HepG2 (cell line): Measurements from ENCODE around the gene WDR6. TPM values are rescaled to one million over a fixed set of nuclear protein-coding genes. Genes with fewer than 3 reads are reported as not detected.

Experiments
- CSRNP1 ChIP-seq: sonication (generic); formaldehyde crosslinking; IDR thresholded peaks from 2 replicates; pipeline ENCODE4 v1.8.1; 2023; ENCODE audit warnings: mild to moderate bottlenecking, missing genetic modification reagents
- EEA1 ChIP-seq: sonication (generic); formaldehyde crosslinking; IDR thresholded peaks from 2 replicates; pipeline ENCODE4 v1.5.1; 2020; ENCODE audit warnings: mild to moderate bottlenecking, missing genetic modification reagents, borderline replicate concordance
- HMGA1 ChIP-seq: sonication (generic); formaldehyde crosslinking; conservative IDR thresholded peaks from 2 replicates; pipeline ENCODE4 v1.4.0; 2020; ENCODE audit warnings: missing genetic modification reagents
- HNF4G ChIP-seq, 2 experiments: sonication (generic) in 1 of 2; formaldehyde crosslinking in 1 of 2; IDR thresholded peaks; 2 replicates each; pipeline versions ENCODE4 v1.4.0 to v1.6.1; 2011 to 2020; ENCODE audit warnings: borderline replicate concordance in 2 of 2, low read depth in 2 of 2, mild to moderate bottlenecking in 2 of 2, low read length in 1 of 2, missing genetic modification reagents in 1 of 2, moderate library complexity in 1 of 2
- KLF11 ChIP-seq: IDR thresholded peaks from 2 replicates; pipeline ENCODE4 v1.6.1; 2016; ENCODE audit warnings: missing compliant biosample characterization
- MLLT10 ChIP-seq: sonication (generic); formaldehyde crosslinking; IDR thresholded peaks from 2 replicates; pipeline ENCODE4 v1.4.0; 2020; ENCODE audit warnings: missing genetic modification reagents
- MYPOP ChIP-seq: sonication (generic); formaldehyde crosslinking; IDR thresholded peaks from 2 replicates; pipeline ENCODE4 v1.8.1; 2023; ENCODE audit warnings: mild to moderate bottlenecking, moderate library complexity, missing genetic modification reagents
- POLR2G ChIP-seq: fragments of 200-400 bp; formaldehyde crosslinking; IDR thresholded peaks from 2 replicates; pipeline ENCODE4 v1.6.1; 2018; ENCODE audit warnings: mild to moderate bottlenecking, low read depth, low read length, moderate library complexity
- PRPF4 ChIP-seq: fragments of 200-400 bp; formaldehyde crosslinking; IDR thresholded peaks from 2 replicates; pipeline ENCODE4 v1.6.1; 2016; ENCODE audit warnings: low read length, low read depth; ENCODE audit not compliant: poor library complexity, severe bottlenecking
- RARG ChIP-seq: sonication (generic); formaldehyde crosslinking; IDR thresholded peaks from 2 replicates; pipeline ENCODE4 v1.4.0; 2020; ENCODE audit warnings: low read depth, mild to moderate bottlenecking, missing genetic modification reagents
- SOX6 ChIP-seq, 2 experiments: fragments of 450-650 bp in 1 of 2; sonication (generic) in 1 of 2; formaldehyde crosslinking in 1 of 2; IDR thresholded peaks; 2 replicates each; pipeline versions ENCODE4 v1.4.0 to v1.6.1; 2017 to 2020; ENCODE audit warnings: antibody characterized with exemption in 1 of 2, mild to moderate bottlenecking in 1 of 2, missing genetic modification reagents in 1 of 2
- TGIF2 ChIP-seq: IDR thresholded peaks from 2 replicates; pipeline ENCODE4 v1.6.1; 2016; ENCODE audit warnings: control low read depth, missing compliant biosample characterization
- ZBTB39 ChIP-seq: sonication (generic); formaldehyde crosslinking; IDR thresholded peaks from 2 replicates; pipeline ENCODE4 v1.5.0; 2020; ENCODE audit warnings: missing genetic modification reagents
- ZHX1 ChIP-seq: sonication (generic); formaldehyde crosslinking; IDR thresholded peaks from 2 replicates; pipeline ENCODE4 v1.8.1; 2022; ENCODE audit warnings: low read depth, mild to moderate bottlenecking, missing genetic modification reagents
- ZMYM4 ChIP-seq: sonication (generic); formaldehyde crosslinking; IDR thresholded peaks from 2 replicates; pipeline ENCODE4 v1.8.1; 2023; ENCODE audit warnings: mild to moderate bottlenecking, missing genetic modification reagents
- ZNF30 ChIP-seq: sonication (generic); formaldehyde crosslinking; IDR thresholded peaks from 2 replicates; pipeline ENCODE4 v1.5.0; 2020; ENCODE audit warnings: mild to moderate bottlenecking, missing genetic modification reagents
- ZNF543 ChIP-seq: sonication (generic); formaldehyde crosslinking; IDR thresholded peaks from 2 replicates; pipeline ENCODE4 v1.4.0; 2020; ENCODE audit warnings: mild to moderate bottlenecking, missing genetic modification reagents
- ZNF768 ChIP-seq: sonication (generic); formaldehyde crosslinking; IDR thresholded peaks from 2 replicates; pipeline ENCODE4 v1.4.0; 2020; ENCODE audit warnings: missing genetic modification reagents
- ZZZ3 ChIP-seq: sonication (generic); formaldehyde crosslinking; IDR thresholded peaks from 2 replicates; pipeline ENCODE4 v1.4.0; 2020; ENCODE audit warnings: missing genetic modification reagents, mild to moderate bottlenecking, borderline replicate concordance
- polyA plus RNA-seq, 8 experiments: library from polyadenylated mRNA; depleted of rRNA in 3 of 8; stranded (reverse) in 7 of 8; unstranded in 1 of 8; fragments of >200 nt; fragmentation: Illumina TruSeq in 4 of 8; extraction: Trizol in 4 of 8; gene quantifications; 2 replicates each; pipeline versions ENCODE4 v1.2.1 to v1.2.3, GENCODE V29; 2011 to 2016; ENCODE audit warnings: low read depth in 4 of 8, missing spikeins in 1 of 8, mixed read lengths in 1 of 8; ENCODE audit not compliant: insufficient read depth in 1 of 8
- total RNA-seq, 5 experiments: library from RNA; depleted of rRNA; stranded (reverse); fragments of >200 nt; fragmentation: Illumina TruSeq; extraction: Trizol; gene quantifications; 2 replicates each; pipeline ENCODE4 v1.2.3, GENCODE V29; 2016; ENCODE audit warnings: low read depth in 1 of 5

Gene WDR6
- total and polyA plus RNA-seq, 2 of the 13 experiments (the other 11 are each of a cell fraction or from before 2014, with no cell fraction given), result 73.4 to 139 TPM

- peak; percentile 60; the same call in 1 of the 2 replicates for TF ChIP-seq ZNF768 (CRISPR knock-in tag)
- no peak for TF ChIP-seq SOX6 (IDR thresholded peaks at IDR 0.05)
- peak; percentile 65 for TF ChIP-seq SOX6 (CRISPR knock-in tag; IDR thresholded peaks at IDR 0.05)
- no peak for TF ChIP-seq TGIF2 (CRISPR knock-in tag)
- no peak for TF ChIP-seq MLLT10 (CRISPR knock-in tag)
- peak; percentile 56 for TF ChIP-seq ZZZ3
- TF ChIP-seq ZNF543 (CRISPR knock-in tag), result peak; percentile 90
- peak; percentile 57; the same call in 1 of the 2 replicates for TF ChIP-seq ZMYM4 (CRISPR knock-in tag)
- TF ChIP-seq ZHX1 (CRISPR knock-in tag), result no peak
- TF ChIP-seq ZBTB39, result 0 out of 2 replicates have a peak, but pooled peaks have one; percentile 71
- peak; percentile 67; the same call in 1 of the 2 replicates for TF ChIP-seq CSRNP1 (CRISPR knock-in tag)
- no peak for TF ChIP-seq RARG (CRISPR knock-in tag)
- TF ChIP-seq EEA1 (CRISPR knock-in tag), result no peak
- TF ChIP-seq HNF4G (IDR thresholded peaks at IDR 0.05; ENCODE audit: borderline replicate concordance, low read depth, low read length), result no peak
- TF ChIP-seq HNF4G (CRISPR knock-in tag; IDR thresholded peaks at IDR 0.05; ENCODE audit: borderline replicate concordance, low read depth), result no peak
- TF ChIP-seq ZNF30 (CRISPR knock-in tag), result peak; percentile 82; the same call in 1 of the 2 replicates
- TF ChIP-seq MYPOP, result no peak; the same call in 1 of the 2 replicates
- TF ChIP-seq KLF11 (CRISPR knock-in tag), result no peak
- peak; percentile 75 for TF ChIP-seq POLR2G
- no peak for TF ChIP-seq HMGA1
- no peak for TF ChIP-seq PRPF4
Observed at GRCh38 chr3:49017971-49018706, 10.9 kb downstream of the WDR6 start, which contains the start of gene DALRD3 (continued).
